ENCODE measurements around the gene HOXC10.

Gene HOXC10

GRCh38 chr12:53980104-53980801 lies 4.7 kb upstream of the HOXC10 start:
- no peak overlapping the region for H3K4me3 ChIP-seq (ENCODE audit: low read depth, low read length)
- TF ChIP-seq, protein P1, sequence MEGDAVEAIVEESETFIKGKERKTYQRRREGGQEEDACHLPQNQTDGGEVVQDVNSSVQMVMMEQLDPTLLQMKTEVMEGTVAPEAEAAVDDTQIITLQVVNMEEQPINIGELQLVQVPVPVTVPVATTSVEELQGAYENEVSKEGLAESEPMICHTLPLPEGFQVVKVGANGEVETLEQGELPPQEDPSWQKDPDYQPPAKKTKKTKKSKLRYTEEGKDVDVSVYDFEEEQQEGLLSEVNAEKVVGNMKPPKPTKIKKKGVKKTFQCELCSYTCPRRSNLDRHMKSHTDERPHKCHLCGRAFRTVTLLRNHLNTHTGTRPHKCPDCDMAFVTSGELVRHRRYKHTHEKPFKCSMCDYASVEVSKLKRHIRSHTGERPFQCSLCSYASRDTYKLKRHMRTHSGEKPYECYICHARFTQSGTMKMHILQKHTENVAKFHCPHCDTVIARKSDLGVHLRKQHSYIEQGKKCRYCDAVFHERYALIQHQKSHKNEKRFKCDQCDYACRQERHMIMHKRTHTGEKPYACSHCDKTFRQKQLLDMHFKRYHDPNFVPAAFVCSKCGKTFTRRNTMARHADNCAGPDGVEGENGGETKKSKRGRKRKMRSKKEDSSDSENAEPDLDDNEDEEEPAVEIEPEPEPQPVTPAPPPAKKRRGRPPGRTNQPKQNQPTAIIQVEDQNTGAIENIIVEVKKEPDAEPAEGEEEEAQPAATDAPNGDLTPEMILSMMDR (conservative IDR thresholded peaks at IDR 0.05; ENCODE audit: low read depth, low read length), result no peak
- no peak for DNase-seq (ENCODE audit: low read depth)

DNA sequence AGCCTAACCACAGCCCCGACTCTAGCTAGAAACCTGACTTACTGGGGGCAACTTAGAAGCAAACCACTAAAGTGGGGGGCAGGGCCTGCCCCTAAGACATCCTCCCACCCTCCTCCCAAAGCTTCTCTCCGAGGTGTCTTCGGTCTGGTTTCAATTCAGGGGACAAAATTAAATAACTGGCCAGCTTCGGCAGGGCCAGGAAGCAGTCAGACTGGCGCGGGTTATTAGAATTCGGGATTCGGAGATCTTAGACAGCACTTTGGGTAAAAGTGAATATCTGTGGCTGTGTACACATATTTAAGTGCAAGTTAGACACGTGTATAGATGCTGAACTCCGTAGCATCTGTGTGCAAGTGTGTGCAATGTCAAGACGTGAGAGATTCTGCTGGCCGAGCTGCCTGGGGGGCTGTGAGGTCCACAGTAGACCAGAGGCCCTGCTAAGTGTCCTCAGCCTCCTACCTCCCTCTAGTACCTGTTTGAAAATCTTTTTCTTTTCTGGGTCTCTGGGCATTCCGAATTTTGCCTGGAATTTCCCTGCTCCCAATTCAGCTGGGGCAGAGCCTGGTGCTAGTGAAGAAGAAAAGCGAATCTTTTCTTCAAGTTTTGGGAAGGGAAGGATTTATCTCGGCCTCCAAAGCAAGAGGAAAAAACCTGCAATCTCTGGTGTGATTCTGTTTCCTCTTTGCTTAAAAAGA lies 4.0 kb upstream of the HOXC10 start:
- H3K4me3 ChIP-seq (ENCODE audit: low read depth, low read length), result no peak overlapping the region
- TF ChIP-seq, protein P1 (conservative IDR thresholded peaks at IDR 0.05; ENCODE audit: low read depth, low read length), result no peak

DNA sequence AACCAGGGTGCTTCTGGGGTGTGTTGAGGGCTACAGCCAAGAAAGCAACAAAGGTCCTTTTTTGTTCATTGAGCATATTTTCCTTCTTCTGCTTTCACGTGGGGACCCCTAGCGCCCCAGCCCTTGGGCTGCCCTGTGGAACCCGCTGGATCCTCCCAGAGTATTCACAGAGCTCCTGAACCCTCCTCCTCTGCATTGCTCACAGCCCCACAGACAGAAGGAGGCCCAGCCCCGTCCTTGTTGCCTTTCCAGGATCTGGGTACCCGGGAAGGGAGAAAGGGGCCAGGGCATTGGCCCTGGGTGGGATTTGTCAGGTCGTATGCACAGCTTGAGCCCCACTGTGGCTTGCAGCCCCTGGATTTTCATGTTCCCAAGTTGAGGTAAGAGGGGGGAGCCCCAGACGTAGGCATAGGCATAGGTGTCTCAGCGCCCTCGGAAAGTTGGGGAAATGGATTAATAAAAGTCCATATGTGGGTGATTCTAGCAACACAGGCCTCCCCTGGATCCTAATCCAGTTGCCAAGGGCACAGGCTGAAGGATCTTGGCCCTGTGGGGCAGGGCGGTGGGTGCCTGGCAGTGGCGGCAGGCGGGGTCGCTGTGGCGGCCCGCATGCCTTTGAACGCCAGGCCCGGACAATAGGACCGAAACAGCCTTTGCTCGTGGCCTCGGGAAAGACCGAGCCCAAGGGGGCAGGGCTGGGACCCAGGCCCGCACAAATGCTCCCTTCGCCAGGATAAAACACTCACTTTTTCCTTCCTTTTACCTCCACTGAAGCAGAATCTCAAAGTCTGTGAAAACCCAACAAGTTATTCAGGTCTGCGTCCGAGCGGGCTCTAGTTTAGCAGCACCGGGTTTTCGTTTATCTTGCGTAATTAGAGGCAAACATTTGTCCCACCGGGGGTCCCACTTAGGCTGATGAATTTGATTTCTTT lies 3.0 kb upstream of the HOXC10 start:
- TF ChIP-seq, protein P1 (conservative IDR thresholded peaks at IDR 0.05; ENCODE audit: low read depth, low read length), result no peak
- no peak overlapping the region for H3K4me3 ChIP-seq (ENCODE audit: low read depth, low read length)
- DNase-seq (ENCODE audit: low read depth), result no peak

More for the DNA sequence above, 4.0 kb upstream of the HOXC10 start:
- no peak for DNase-seq (ENCODE audit: low read depth)

GRCh38 chr12:53982648-53983567 lies 2.0 kb upstream of the HOXC10 start:
- TF ChIP-seq, protein P1 (conservative IDR thresholded peaks at IDR 0.05; ENCODE audit: low read depth, low read length), result no peak
- no peak for DNase-seq (ENCODE audit: low read depth)
- H3K4me3 ChIP-seq (ENCODE audit: low read depth, low read length), result no peak overlapping the region

GRCh38 chr12:53983568-53983949 lies 1.4 kb upstream of the HOXC10 start:
- no peak for DNase-seq (ENCODE audit: low read depth)
- TF ChIP-seq, protein P1 (conservative IDR thresholded peaks at IDR 0.05; ENCODE audit: low read depth, low read length), result no peak
- no peak overlapping the region for H3K4me3 ChIP-seq (ENCODE audit: low read depth, low read length)

GRCh38 chr12:53983950-53984572 lies 885 bp upstream of the HOXC10 start:
- TF ChIP-seq, protein P1 (conservative IDR thresholded peaks at IDR 0.05; ENCODE audit: low read depth, low read length), result no peak
- H3K4me3 ChIP-seq (ENCODE audit: low read depth, low read length), result no peak overlapping the region
- no peak for DNase-seq (ENCODE audit: low read depth)
